ENCODE results near the gene GPS2. TPM values are rescaled to one million over a fixed set of nuclear protein-coding genes. Genes with fewer than 3 reads are reported as not detected.

Gene GPS2
- total RNA-seq, 1 experiment from 2014 or later: 61.1 TPM

- Mint-ChIP-seq H3K9me3 (ENCODE audit: low read depth, unreplicated experiment) (no peaks in the 10 kb centered on the region), H3K36me3 (ENCODE audit: insufficient read depth, unreplicated experiment) (peaks cover 84% of the 10 kb centered on the region), H3K27me3 (ENCODE audit: unreplicated experiment) (no peaks in the 10 kb centered on the region), H3K27ac (ENCODE audit: unreplicated experiment) (peak overlapping the region; percentile 86), H3K4me3 (ENCODE audit: low read depth, unreplicated experiment) (peak overlapping the region; percentile 82), H3K4me1 (ENCODE audit: low read depth, unreplicated experiment) (peaks cover 34% of the 10 kb centered on the region)
- TF ChIP-seq, protein P1, sequence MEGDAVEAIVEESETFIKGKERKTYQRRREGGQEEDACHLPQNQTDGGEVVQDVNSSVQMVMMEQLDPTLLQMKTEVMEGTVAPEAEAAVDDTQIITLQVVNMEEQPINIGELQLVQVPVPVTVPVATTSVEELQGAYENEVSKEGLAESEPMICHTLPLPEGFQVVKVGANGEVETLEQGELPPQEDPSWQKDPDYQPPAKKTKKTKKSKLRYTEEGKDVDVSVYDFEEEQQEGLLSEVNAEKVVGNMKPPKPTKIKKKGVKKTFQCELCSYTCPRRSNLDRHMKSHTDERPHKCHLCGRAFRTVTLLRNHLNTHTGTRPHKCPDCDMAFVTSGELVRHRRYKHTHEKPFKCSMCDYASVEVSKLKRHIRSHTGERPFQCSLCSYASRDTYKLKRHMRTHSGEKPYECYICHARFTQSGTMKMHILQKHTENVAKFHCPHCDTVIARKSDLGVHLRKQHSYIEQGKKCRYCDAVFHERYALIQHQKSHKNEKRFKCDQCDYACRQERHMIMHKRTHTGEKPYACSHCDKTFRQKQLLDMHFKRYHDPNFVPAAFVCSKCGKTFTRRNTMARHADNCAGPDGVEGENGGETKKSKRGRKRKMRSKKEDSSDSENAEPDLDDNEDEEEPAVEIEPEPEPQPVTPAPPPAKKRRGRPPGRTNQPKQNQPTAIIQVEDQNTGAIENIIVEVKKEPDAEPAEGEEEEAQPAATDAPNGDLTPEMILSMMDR (IDR thresholded peaks at IDR 0.05; ENCODE audit: unreplicated experiment): no peak
- BruUV-seq (replicated peaks): TSS peak; percentile 84
- intact Hi-C loops (cut with micrococcal nuclease; ENCODE audit: unreplicated experiment): no loop called here
- no peak for DNase-seq
- CTCF ChIA-PET: no interaction called here
Measured at GRCh38 chr17:7313890-7314718, 1.1 kb downstream of the GPS2 start.

GRCh38 chr17:7313088-7313889 is 1.9 kb downstream of the GPS2 start:
- CTCF ChIA-PET: no interaction called here
- H3K4me1 Mint-ChIP-seq (ENCODE audit: low read depth, unreplicated experiment): peaks cover 34% of the 10 kb centered on the region
- no TSS peak for BruUV-seq (replicated peaks)
- TF ChIP-seq, protein P1 (IDR thresholded peaks at IDR 0.05; ENCODE audit: unreplicated experiment): no peak
- H3K27me3 Mint-ChIP-seq (ENCODE audit: unreplicated experiment): no peaks in the 10 kb centered on the region
- no peak overlapping the region for H3K4me3 Mint-ChIP-seq (ENCODE audit: low read depth, unreplicated experiment)
- peaks cover 88% of the 10 kb centered on the region for H3K36me3 Mint-ChIP-seq (ENCODE audit: insufficient read depth, unreplicated experiment)
- DNase-seq: peak; percentile 14
- H3K9me3 Mint-ChIP-seq (ENCODE audit: low read depth, unreplicated experiment): no peaks in the 10 kb centered on the region
- H3K27ac Mint-ChIP-seq (ENCODE audit: unreplicated experiment): no peak overlapping the region
- intact Hi-C loops (cut with micrococcal nuclease; ENCODE audit: unreplicated experiment): no loop called here

DNA sequence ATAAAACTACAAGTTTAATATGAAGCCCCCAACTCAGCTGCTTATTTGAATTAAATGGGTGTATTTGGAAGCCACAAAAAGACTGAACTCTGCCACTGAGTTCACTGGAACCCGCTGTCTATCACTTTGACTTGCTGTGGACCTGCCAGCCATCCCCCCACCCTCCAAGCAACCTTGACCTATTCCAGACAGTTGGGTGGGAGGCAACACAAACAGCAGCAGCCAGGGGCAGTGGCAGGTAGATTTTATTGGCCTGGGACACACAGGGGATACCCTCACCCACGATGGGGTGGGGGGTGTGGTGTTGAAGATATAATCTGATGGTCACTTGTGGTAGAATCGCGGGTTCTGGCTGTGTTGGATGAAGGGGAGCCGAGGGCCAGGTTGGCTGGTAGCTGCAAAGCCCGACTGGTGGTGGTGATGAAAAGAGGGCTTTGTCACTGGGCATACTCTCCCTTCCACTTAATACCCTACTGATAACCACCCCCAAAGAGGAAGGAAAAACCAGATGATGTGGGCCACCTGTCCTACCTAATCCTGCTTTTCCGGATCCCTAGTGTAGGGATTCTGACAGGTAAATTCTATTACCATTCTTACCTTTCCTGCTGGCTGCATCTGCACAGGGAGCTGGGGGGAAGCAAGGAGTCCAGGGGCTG is 2.6 kb downstream of the GPS2 start:
- TF ChIP-seq, protein P1 (IDR thresholded peaks at IDR 0.05; ENCODE audit: unreplicated experiment): no peak
- Mint-ChIP-seq H3K36me3 (ENCODE audit: insufficient read depth, unreplicated experiment) (peaks cover 94% of the 10 kb centered on the region), H3K27me3 (ENCODE audit: unreplicated experiment) (no peaks in the 10 kb centered on the region), H3K9me3 (ENCODE audit: low read depth, unreplicated experiment) (no peaks in the 10 kb centered on the region), H3K4me1 (ENCODE audit: low read depth, unreplicated experiment) (peaks cover 34% of the 10 kb centered on the region), H3K4me3 (ENCODE audit: low read depth, unreplicated experiment) (no peak overlapping the region), H3K27ac (ENCODE audit: unreplicated experiment) (no peak overlapping the region)
- intact Hi-C loops (cut with micrococcal nuclease; ENCODE audit: unreplicated experiment): no loop called here
- BruUV-seq (replicated peaks): no TSS peak
- DNase-seq: no peak
- CTCF ChIA-PET: no interaction called here

DNA sequence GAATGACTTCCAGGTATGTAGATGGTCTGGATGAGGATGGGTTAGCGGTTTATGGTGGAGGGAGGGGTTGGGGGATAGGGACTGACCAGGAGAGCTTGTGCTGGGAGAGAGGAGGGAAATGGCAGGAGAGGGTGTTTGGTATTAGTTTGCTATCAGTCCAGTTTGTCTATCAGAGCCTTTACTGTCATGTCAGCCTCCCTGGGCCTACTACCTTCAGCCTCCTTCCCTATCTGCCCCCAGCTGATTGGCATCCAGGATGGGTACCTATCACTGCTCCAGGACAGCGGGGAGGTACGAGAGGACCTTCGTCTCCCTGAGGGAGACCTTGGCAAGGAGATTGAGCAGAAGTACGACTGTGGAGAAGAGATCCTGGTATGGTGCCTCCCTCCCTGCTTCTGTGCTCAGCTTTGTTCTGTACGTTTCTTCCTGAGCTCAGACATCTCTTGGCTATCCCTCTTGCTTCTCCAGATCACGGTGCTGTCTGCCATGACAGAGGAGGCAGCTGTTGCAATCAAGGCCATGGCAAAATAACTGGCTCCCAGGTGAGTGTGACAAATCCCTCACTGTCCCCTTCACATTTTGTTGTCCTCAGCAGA is 4.0 kb downstream of the GPS2 start:
- TF ChIP-seq, protein P1 (IDR thresholded peaks at IDR 0.05; ENCODE audit: unreplicated experiment): no peak
- no TSS peak for BruUV-seq (replicated peaks)
- intact Hi-C loops (cut with micrococcal nuclease; ENCODE audit: unreplicated experiment): no loop called here
- peak overlapping the region; percentile 81 for H3K4me3 Mint-ChIP-seq (ENCODE audit: low read depth, unreplicated experiment)
- no peaks in the 10 kb centered on the region for H3K9me3 Mint-ChIP-seq (ENCODE audit: low read depth, unreplicated experiment)
- no peak for DNase-seq
- H3K36me3 Mint-ChIP-seq (ENCODE audit: insufficient read depth, unreplicated experiment): peaks cover 97% of the 10 kb centered on the region
- H3K27ac Mint-ChIP-seq (ENCODE audit: unreplicated experiment): peak overlapping the region; percentile 21
- H3K4me1 Mint-ChIP-seq (ENCODE audit: low read depth, unreplicated experiment): peaks cover 34% of the 10 kb centered on the region
- H3K27me3 Mint-ChIP-seq (ENCODE audit: unreplicated experiment): no peaks in the 10 kb centered on the region
- CTCF ChIA-PET: interaction anchor here (0.6 kb wide), 1 partner anchor 22 kb away, joined by 10 read pairs; no protein-coding TSS in a partner anchor

All from Calu3 (cell line).